NCI-H2029 (cell line): ENCODE results near the gene LAMA2.
"Not testable (repeated sequence)": the region's sequence is repeated elsewhere in the genome, so short reads cannot be mapped to it uniquely, and the experiment has no call there.

ENCODE experiments used
- DNase-seq: peaks from one replicate; lab custom pipeline; 2025; lab: John Stamatoyannopoulos, UW

LAMA2 gene

DNA sequence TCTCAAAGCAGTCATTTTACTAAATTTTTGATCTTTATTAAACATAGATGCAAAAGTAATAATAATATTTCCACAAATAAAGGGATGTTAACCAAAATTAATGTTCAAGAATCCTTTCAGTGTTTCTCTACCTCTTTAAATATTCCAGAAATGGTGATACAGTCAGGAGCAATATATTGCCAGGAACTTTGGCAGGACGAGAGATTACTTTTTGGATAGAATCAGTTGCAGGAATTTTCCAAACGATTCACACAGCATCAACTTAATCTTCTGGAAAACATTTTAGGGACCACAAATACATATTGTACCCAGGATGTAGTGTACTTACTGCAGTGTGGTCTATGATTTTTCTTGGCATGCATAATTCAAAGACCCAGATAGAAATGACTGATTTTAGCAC lies 125.7 kb downstream of the LAMA2 start:
- no peak for DNase-seq

DNA sequence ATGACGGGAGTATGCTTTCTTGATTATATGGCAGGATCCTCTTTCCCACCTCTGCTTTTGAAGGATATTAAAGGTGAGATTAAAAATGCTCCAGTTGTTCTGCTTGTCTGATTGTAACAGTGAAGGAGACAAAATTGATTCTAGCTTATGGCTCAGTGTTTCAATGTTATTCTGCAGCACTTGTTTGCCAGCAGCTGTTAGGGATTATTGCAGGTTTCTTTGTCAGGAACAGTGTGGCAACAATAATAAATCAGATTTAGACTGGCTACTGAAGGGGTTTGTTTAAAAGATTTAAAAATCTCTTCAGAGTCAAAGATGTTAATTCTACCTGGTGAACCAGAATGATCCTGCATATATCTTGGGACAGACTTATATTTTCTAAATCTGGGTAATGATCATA lies 126.9 kb downstream of the LAMA2 start:
- no peak for DNase-seq

DNA sequence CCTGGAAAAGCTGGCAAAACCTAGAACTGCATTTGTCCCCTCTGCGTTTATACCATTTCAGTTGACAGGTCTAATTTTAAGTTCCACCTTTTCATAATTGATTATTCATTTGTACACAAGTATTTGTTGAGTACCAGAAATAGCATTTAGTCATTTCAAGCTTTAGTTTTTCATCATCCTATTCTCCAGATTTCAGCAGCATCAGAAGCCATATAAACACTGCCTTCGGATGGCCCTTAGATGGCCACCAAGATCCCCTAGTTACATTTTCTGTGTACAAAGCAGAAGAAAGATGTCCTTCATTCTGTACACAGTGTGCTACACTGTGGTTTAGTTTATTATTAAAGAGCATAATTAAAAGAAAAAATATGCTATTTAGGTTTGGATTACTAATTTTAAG lies 131.4 kb downstream of the LAMA2 start:
- DNase-seq: no peak

DNA sequence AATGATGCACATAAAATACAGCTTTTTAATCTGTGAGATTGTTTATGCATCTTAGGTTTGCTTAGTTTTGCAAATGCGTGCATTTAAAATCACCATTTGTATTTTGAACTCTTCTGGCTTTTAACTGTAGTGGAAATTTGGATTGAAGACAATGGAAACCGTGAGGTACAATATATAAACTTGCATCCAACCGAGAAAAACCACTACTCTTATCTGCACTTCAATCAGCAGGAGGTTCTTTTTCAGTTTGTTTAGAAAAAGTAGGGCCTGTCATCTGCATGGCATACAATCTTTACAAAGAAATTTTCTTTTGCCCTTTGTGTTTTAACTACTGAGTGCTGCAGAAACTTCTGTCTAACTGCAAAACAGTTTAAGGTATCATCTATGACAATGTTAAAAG lies 132.8 kb downstream of the LAMA2 start:
- DNase-seq: no peak

DNA sequence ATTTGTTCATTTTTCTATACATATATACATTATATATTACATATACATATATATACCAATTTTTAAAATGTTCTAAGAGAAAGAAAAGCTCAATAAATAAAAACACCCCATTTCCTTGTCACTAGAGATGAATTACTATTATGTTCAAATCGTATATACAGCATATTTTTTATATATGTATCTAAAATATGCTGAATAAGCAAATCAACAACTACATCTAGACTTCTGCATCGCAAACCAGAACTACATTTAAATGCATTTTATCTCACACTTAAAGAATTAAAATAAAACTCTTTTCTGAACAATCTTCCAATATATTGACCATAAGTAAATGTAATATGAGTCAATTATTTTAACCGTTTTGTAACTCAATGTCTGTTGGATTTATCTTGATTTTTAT lies 133.9 kb downstream of the LAMA2 start:
- DNase-seq: no peak

DNA sequence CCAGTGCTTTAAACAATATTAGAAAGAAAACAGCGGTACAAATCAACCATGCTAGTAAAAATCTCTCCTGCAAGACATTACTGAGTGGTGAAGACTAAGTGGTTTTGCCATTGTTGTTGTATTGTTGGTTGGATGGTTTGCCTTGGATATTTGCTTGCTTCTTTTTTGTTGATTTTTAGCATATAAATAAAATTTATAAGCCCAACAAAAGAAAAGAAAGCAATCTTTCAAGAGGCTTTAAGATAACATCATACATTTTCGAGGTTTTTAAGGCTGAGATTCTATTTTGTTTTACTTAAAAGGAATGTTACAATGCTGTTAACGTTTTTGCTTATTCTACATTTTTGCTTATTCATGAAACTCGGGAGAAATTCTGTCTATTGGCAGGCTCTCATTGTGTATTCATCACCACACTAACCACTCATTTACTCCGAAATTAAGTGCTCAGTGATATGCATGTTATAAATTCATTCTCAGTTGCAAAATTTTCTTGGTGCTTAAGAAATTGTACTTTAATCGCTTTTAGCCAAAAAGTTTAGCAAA lies 139.1 kb downstream of the LAMA2 start:
- no peak for DNase-seq

DNA sequence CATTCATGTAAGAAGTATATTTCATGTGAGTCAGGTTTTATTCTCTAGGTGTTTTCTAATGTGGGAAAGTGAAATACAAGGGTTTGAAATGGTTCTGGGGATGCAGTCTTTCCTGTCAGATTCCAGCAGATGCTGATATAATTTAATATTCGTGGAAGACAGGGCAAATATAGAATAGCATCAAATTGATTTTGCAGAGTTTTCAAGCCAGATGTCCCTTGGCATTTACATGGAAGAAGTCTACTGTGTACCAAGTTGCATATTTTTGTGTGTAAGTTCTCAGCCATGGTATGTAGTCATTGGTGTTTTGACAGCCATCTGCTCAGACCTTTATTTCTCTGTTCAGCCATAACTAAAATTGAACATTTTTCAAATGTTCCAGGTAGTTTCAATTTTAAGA lies 143.7 kb downstream of the LAMA2 start:
- DNase-seq: no peak

DNA sequence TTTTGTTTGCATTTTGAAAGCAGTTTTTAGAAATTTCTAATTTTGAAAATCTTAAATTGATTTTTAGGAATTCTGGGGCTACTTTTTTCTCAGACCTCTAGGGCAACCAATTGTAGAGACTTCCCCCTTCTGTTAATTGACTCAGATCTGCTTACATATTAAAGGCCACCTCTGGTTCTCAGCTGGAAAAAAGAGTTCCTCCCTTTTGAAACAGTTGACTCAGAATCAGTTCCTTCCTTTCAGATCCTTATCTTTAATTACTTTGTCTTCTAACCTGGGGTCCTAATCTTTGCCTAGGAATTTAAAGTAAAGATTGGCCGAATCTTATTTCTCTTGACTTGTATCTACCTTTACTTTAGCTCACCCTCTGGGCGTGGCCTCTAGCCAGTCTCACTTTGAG lies 146.8 kb downstream of the LAMA2 start:
- DNase-seq: no peak

DNA sequence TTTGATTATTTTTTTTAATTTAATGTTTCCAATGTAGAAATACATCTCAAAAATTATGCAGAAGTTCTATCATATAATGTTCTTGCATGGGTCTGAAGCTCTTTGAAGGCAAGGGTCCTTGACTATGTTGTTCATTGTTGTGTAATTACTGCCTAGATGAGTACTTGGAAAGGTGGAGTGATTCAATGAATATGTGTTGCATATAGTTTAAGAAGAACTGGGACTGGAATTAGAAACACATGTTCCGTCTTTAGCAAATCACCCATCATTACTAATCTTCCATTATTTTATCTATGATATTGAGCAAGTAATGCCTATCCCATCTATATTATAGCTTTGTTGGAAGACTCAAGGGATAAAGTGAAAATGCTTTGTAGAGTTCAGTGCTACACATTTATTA lies 147.3 kb downstream of the LAMA2 start:
- no peak for DNase-seq

DNA sequence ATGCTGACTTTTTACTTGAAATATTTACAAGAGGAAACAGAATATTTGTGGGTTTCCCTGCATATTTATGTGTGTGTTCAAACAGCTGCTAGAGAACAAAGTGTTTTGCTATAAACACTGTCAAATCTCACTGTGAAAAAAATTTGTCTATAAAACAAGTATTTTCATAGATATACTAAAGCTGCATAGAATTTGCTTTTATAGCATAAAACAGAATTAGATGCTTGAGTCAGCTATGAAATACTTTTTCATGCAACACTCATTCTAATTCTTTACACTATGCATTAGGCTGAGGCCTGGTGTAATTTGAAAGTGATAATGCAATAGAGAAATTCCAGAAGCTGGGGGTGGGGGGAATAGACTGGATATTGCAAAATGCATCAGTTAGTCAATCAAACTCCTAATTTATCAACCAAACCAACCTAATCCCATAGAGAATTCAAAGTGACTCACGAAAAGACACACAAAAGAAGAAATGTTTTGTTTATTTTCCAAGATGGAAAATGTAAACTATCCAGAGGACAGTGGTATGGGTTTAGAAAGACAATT lies 148.2 kb downstream of the LAMA2 start:
- DNase-seq: no peak

DNA sequence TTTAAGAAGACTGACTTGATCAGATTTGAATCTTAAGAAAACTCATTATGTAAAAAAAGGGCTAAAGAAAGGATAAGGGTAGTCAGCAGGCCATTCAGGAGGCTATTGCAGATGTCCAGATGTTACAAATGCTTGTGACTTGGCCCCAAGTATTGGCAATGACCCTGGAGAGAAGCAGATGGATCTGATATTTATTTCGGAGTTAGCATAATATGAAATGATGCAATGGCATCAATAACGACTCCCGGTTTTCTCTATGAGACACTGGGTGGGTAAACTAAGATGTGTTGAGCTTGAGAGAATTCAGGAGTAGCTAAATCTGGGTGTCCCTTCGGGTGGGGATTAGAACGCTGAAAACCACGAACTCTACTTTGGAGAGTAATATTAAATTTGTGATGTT lies 149.7 kb downstream of the LAMA2 start:
- DNase-seq: no peak

DNA sequence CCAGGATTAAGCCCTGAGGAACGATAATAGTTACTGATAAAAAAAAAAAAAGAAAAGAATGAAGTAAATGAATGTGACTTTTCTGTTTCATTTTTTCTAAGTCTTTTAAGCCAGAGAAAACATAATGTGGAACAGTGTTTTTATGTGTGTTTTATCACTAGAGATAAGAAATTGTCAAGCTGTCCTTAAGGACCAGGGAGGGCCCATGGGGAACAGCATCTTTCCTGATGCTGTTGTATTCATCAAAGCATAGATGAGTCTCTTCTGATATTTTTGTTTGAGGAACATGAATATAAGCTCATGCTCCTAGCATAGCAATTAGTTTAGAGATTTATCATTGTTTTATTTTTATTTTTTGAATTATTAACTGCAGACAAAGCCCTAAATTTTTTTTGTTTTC lies 150.2 kb downstream of the LAMA2 start:
- no peak for DNase-seq

DNA sequence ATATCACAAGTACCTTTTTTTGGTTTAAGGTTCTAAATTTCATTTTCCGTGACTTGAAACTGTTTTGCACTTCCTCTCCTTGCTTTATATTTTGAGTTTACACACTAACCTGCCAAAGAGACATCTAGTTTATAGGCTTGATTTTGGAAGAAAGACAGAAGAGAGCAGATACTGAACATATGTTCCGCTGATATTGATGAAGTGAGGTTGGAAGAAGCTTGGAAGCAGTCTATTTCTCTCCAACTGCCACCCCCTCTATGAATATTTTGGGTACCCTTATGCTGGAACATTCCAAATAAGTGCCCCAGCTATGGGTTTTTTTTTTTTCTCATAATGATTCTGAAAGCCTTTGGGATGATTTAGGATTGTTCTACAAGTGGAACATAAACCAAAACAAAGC lies 150.6 kb downstream of the LAMA2 start:
- no peak for DNase-seq

DNA sequence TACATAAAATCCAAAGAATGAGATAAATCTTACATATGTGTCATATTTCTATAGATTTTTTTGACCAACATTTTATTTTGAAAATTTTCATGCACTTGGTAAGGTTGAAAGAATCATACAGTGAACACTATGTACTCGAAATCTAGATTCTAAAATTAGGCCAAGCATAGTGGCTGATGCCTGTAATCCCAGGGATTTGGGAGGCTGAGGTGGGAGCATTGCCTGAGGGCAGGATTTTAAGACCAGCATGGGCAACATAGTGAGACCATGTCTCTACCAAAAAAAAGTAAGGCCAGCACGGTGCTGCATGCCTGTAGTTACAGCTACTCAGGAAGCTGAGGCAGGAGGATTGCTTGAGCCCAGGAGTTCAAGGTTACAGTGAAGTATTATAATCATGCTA lies 158.6 kb downstream of the LAMA2 start:
- no peak for DNase-seq

DNA sequence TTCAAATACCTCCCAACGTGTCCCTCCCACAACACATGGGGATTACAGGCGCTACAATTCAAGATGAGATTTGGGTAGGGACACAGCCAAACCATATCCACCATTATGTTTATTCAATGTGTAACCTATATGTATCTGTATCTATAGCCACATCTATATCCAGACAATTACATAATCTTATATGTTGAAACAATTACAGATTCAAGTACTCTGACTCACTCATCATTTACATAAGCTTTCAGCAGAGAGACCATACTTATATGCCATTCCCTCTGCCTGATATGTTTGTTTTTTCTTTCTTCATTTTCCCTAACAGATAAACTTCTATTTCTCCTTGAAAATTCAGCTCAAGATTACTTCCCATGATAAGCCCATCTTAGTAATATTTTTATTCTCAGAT lies 163.6 kb downstream of the LAMA2 start:
- DNase-seq: no peak

DNA sequence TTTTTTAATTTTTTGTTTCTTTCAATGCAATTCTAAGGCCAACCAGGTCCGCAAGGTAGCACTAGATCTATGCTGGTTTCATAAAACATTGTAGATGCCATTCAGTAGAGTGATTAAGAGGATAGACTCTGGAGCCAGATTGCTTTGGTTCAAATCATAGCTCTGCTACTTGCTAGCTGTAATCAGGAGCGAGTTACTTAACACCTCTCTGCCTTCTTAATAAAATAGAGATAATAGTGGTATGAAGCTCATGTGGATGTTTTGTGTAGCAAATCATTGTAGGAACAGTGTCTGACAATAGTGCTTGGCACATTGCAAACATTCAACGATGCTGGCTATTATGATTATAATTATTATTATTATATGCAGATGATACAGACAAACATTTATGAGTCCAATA lies 164.9 kb downstream of the LAMA2 start:
- no peak for DNase-seq

DNA sequence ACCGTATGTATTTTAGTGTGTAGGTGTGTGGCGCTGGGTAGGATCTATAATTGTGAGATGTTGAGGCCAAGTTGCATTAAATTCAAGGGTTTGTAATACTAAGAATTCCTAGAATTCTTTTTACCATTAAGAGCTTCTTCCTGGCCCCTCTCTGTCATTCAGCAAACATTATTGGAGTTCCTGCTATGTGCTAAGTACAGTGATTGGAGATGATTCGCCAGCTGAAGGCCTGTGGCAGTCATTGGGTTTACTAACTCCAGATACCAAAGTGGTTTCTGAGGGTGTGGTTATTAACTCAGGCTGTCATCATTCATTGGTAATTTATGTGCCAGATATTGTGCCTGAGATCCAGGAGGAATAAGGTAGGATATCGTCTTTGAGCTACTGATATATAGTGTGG lies 167.1 kb downstream of the LAMA2 start:
- no peak for DNase-seq

DNA sequence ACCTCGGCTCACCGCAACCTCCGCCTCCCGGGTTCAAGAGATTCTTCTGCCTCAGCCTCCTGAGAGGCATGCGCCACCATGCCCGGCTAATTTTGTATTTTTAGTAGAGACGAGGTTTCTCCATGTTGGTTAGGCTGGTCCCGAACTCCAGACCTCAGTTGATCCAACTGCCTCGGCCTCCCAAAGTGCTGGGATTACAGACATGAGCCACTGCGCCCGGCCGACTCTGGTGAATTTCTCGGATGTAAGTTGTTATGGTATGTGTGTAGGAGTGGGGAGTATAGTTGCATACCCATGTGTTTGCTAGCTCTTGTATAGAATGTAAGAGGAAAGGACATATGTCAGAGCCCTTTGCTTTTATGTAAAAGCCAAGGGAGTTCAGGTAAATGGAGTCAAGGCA lies 170.2 kb downstream of the LAMA2 start:
- not testable (repeated sequence) for DNase-seq

DNA sequence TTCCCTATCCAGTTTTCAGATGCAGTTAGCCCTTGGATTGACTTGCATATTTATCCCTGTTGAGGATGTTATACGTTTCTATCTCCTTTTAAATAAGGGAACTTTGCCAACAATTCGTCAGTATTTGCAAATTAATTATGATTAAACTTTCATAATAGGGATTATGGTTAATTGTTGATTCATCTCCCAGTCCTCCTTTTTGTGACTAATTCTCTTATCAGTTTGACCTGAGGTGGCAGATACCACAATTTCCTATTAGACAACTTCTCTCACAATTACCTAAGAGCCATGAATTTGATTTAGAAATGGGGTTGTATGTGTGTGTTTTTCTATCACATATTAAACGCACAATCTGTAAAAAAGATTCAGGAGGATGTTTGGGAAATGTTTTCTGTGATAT lies 172.9 kb downstream of the LAMA2 start:
- DNase-seq: no peak

DNA sequence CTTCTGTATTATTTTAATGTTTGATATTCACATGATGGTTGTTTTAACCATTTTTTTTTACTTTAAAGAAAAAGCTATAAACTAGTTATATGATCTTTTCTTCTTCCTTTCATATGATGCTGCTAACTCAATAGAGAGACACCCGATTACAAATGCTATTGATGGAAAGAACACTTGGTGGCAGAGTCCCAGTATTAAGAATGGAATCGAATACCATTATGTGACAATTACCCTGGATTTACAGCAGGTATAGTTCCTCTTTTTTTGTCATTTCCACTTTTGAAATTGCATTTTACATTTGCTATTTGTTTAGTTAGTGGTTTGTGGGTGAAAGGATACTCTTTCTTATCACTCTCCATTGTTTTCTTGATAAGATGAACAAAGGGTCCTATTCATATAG lies 176.7 kb downstream of the LAMA2 start:
- DNase-seq: no peak

DNA sequence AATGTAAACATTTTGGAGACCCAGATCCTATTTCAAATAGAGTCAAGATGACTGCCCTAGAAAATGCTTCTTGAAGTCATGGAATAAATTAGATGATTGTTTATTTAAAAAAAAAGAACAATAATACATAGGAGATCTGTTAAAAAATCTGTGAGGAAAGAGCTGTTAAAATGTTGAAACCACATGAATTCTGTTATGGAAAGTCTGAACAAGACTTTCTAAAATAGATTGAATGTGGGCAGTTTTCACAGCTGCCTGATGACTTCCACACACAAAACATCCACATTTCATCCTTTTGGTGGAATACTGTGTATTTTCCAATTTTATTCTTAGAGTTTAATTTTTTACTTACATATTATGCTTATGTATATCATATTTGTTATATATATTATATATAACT lies 186.1 kb downstream of the LAMA2 start:
- no peak for DNase-seq

DNA sequence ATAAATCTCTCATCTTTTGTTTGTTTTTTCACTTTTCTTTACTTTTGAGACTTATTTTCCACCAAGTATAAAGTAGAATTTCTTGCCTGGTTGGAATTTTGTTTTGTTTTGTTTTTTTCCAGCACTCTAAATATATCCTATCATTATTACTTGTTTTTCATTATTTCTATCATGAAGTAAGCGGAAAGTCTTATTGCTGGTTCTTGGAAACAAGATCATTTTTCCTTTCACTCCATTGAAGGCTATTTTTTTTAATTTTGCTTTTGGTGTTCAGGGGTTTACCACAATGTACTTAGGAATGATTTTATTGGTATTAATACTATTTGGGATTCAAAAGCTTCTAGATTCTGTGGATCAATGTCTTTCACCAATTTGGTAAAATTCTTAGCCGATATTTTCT lies 190.1 kb downstream of the LAMA2 start:
- DNase-seq: no peak

DNA sequence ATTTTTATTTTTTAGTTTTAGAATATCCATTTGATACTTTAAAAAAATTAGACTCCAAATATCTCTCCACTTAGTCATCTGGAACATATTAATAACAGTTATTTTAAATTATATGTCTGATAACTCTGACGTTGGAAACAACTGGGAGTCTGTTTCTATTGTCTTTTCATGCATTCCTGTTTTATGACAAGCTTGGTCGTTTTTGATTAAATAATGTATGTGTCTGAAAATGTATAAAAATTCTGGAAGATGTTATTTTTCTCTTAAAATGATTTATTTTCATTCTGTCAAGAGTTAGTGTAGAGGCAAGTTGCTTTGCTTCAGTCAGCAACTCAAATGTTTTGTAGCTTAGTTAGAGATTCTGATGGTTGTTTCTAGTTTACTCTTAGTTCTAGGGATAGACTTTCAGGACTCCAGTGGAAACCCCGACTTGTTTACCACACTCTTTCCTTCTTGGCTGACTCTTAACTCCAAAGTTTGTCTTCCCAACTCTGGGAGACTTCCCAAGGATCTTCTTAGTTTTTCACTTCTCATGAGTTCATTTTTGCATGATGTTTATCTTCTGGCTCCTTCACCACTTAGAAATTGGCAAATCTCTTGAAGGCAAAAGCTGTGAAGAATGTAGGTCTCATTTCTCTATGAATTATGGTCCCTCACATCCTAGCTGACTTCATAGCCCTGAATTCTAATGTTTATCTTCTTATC lies 190.9 kb downstream of the LAMA2 start:
- DNase-seq: no peak

DNA sequence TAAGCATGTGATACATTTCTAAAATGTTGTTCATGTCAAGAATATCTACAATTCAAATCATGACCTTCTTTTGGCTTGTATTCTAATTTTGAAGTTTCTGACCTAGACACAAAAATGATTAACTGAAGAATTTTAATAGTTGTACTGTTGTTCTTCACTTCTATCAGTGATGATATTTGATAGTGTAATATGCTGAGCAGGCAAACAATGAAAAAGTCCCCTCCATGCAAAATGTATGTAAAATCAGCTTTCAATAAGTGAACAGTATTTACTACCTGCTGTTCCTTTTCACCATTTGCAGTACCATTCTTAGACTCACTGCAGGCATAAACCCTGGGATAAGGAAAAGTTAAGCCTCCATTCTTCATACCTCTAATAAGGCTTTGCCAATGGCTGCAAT lies 201.5 kb downstream of the LAMA2 start:
- DNase-seq: no peak
